ENCODE results near the gene SLCO1A2.

SLCO1A2 gene

GRCh38 chr12:21328578-21328977, 6.1 kb downstream of the SLCO1A2 start:
- no peak for DNase-seq

- DNase-seq = no peak
These were observed 10.2 kb downstream of the SLCO1A2 start for GRCh38 chr12:21324551-21324950.

- no peak for DNase-seq
These were observed 11.0 kb downstream of the SLCO1A2 start for GRCh38 chr12:21323736-21324135.

- no peak for DNase-seq
These were observed 25.9 kb downstream of the SLCO1A2 start for GRCh38 chr12:21308785-21309184.

- no peak for DNase-seq
These were observed 29.1 kb downstream of the SLCO1A2 start for GRCh38 chr12:21305661-21306060.

- DNase-seq = no peak
These were observed 34.1 kb downstream of the SLCO1A2 start for GRCh38 chr12:21300632-21301031.

- DNase-seq = no peak
These were observed 37.8 kb downstream of the SLCO1A2 start for GRCh38 chr12:21296751-21297406.

- DNase-seq = no peak
These were observed 38.4 kb downstream of the SLCO1A2 start for GRCh38 chr12:21296348-21296747.

GRCh38 chr12:21294176-21294575, 40.5 kb downstream of the SLCO1A2 start:
- no peak for DNase-seq

- no peak for DNase-seq
These were observed 42.6 kb downstream of the SLCO1A2 start for GRCh38 chr12:21292111-21292510.

GRCh38 chr12:21289698-21290097, 45.0 kb downstream of the SLCO1A2 start:
- no peak for DNase-seq

- DNase-seq = no peak
These were observed 57.9 kb downstream of the SLCO1A2 start for GRCh38 chr12:21276826-21277225.

GRCh38 chr12:21265932-21266331, 68.8 kb downstream of the SLCO1A2 start:
- no peak for DNase-seq

- no peak for DNase-seq
These were observed 70.5 kb downstream of the SLCO1A2 start for GRCh38 chr12:21264232-21264631.

- no peak for DNase-seq
These were observed 77.5 kb downstream of the SLCO1A2 start for GRCh38 chr12:21257172-21257571.

- DNase-seq = no peak
These were observed 82.6 kb downstream of the SLCO1A2 start for GRCh38 chr12:21252070-21252469.

- no peak for DNase-seq
These were observed 86.0 kb downstream of the SLCO1A2 start for GRCh38 chr12:21248679-21249078.

- DNase-seq = no peak
These were observed 94.9 kb downstream of the SLCO1A2 start for GRCh38 chr12:21239866-21240265.

GRCh38 chr12:21234395-21234794, 100.3 kb downstream of the SLCO1A2 start:
- DNase-seq = no peak

GRCh38 chr12:21223930-21224329, 110.8 kb downstream of the SLCO1A2 start:
- no peak for DNase-seq

GRCh38 chr12:21221778-21222177, 112.9 kb downstream of the SLCO1A2 start:
- DNase-seq = no peak

GRCh38 chr12:21221072-21221471, 113.6 kb downstream of the SLCO1A2 start:
- DNase-seq = no peak

- DNase-seq = no peak
These were observed 114.5 kb downstream of the SLCO1A2 start for GRCh38 chr12:21220266-21220665.

- DNase-seq = no peak
These were observed 115.5 kb downstream of the SLCO1A2 start for GRCh38 chr12:21219206-21219605.
